NCI-H524 (cell line): ENCODE data around the gene TOMM34.

ENCODE experiments used
- DNase-seq, 2 experiments: peaks; one replicate each; lab custom pipeline; 2025; lab: John Stamatoyannopoulos, UW

The TOMM34 gene

DNA sequence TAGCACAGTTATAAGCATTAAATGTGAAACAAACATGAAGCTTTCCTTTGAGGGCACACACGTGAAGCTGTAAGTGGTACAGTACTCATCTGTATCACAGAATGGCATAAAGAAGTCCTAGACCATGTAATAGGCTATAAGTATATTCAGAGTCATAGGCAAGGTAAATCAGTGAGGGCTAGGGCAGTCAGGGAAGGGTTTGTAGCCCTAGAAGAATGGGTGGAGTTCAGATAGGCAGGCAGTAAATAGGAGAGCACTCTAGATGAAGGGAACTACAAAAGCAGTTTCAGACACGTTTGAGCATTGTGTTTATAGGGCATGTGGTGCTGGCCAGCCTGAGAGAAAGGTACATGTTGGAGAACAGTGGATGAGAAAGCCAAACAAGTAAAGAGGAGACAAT lies 65.2 kb downstream of the TOMM34 start:
- no peak for DNase-seq
